ENCODE measurements around the gene ANKRD52. TPM values are rescaled to one million over a fixed set of nuclear protein-coding genes. Genes with fewer than 3 reads are reported as not detected.

ANKRD52 gene
- total RNA-seq, 2 experiments from 2014 or later, result 23.9 to 30.8 TPM

DNA sequence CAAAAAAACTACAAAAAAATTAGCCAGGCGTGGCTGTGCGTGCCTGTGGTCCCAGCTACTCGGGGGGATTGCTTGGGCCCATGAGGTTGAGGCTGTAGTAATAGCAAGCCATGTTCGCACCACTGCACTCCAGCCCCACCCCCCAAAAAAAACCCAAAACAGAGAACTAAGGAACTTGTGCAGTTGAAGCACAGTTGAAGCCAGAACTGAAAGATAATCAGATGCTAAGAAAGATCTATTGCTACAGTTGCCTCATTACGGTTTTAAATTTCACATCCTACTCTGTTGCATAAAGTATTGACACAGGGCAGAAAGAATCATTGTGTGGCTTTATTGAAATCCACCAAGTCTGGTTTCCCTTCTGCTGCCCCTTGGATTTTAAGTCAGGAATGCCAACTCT, 38.1 kb upstream of the ANKRD52 start:
- ATAC-seq (ENCODE audit: poor library complexity) (no peak), DNase-seq (no peak)
- H3K4me3 ChIP-seq (ENCODE audit: low read length), result no peak overlapping the region
- Mint-ChIP-seq H3K27me3 (no peaks in the 10 kb centered on the region), H3K36me3 (ENCODE audit: low read depth) (peaks cover 60% of the 10 kb centered on the region), H3K9me3 (no peaks in the 10 kb centered on the region), H3K27ac (peak overlapping the region; percentile 59), H3K4me3 (peak overlapping the region; percentile 30), H3K4me1 (ENCODE audit: low read depth) (peaks cover 75% of the 10 kb centered on the region)
- ChIA-PET CTCF (interaction anchor here (0.6 kb wide), 1 partner anchor 142 kb away, joined by 4 read pairs; no protein-coding TSS in a partner anchor), POLR2A (no interaction called here)
- TF ChIP-seq, protein P1, sequence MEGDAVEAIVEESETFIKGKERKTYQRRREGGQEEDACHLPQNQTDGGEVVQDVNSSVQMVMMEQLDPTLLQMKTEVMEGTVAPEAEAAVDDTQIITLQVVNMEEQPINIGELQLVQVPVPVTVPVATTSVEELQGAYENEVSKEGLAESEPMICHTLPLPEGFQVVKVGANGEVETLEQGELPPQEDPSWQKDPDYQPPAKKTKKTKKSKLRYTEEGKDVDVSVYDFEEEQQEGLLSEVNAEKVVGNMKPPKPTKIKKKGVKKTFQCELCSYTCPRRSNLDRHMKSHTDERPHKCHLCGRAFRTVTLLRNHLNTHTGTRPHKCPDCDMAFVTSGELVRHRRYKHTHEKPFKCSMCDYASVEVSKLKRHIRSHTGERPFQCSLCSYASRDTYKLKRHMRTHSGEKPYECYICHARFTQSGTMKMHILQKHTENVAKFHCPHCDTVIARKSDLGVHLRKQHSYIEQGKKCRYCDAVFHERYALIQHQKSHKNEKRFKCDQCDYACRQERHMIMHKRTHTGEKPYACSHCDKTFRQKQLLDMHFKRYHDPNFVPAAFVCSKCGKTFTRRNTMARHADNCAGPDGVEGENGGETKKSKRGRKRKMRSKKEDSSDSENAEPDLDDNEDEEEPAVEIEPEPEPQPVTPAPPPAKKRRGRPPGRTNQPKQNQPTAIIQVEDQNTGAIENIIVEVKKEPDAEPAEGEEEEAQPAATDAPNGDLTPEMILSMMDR (IDR thresholded peaks at IDR 0.05), result no peak
- peaks cover 60% of the 10 kb centered on the region for H3K4me1 ChIP-seq (ENCODE audit: insufficient read depth, low read length)
- H3K27ac ChIP-seq (ENCODE audit: low read depth in 1 of 2, low read length in 2 of 2), result no peak overlapping the region
- intact Hi-C loops (cut with DNase I, micrococcal nuclease), result no loop called here
- peaks cover 25% of the 10 kb centered on the region for H3K36me3 ChIP-seq (ENCODE audit: insufficient read depth, low read length)
- H3K9me3 ChIP-seq (ENCODE audit: control insufficient read depth in 1 of 2, insufficient read depth in 1 of 2, low read length in 2 of 2), result no peaks in the 10 kb centered on the region
- H3K27me3 ChIP-seq (ENCODE audit: control insufficient read depth in 1 of 2, insufficient read depth in 2 of 2, low read length in 2 of 2), result no peaks in the 10 kb centered on the region

GRCh38 chr12:56293795-56294194, 35.6 kb upstream of the ANKRD52 start:
- Mint-ChIP-seq H3K36me3 (ENCODE audit: low read depth) (peaks cover 61% of the 10 kb centered on the region), H3K27ac (no peak overlapping the region), H3K27me3 (no peaks in the 10 kb centered on the region), H3K9me3 (no peaks in the 10 kb centered on the region), H3K4me3 (no peak overlapping the region), H3K4me1 (ENCODE audit: low read depth) (peaks cover 59% of the 10 kb centered on the region)
- peaks cover 40% of the 10 kb centered on the region for H3K36me3 ChIP-seq (ENCODE audit: insufficient read depth, low read length)
- H3K4me1 ChIP-seq (ENCODE audit: insufficient read depth, low read length), result peaks cover 50% of the 10 kb centered on the region
- ATAC-seq (ENCODE audit: poor library complexity) (no peak), DNase-seq (no peak)
- intact Hi-C loops (cut with DNase I, micrococcal nuclease), result no loop called here
- H3K4me3 ChIP-seq (ENCODE audit: low read length), result no peak overlapping the region
- no peak overlapping the region for H3K27ac ChIP-seq (ENCODE audit: low read depth in 1 of 2, low read length in 2 of 2)
- no peaks in the 10 kb centered on the region for H3K9me3 ChIP-seq (ENCODE audit: control insufficient read depth in 1 of 2, insufficient read depth in 1 of 2, low read length in 2 of 2)
- ChIA-PET POLR2A (no interaction called here), CTCF (interaction anchor here (0.6 kb wide), 1 partner anchor 228 kb away, joined by 3 read pairs; no protein-coding TSS in a partner anchor)
- H3K27me3 ChIP-seq (ENCODE audit: control insufficient read depth in 1 of 2, insufficient read depth in 2 of 2, low read length in 2 of 2), result no peaks in the 10 kb centered on the region
- TF ChIP-seq, protein P1 (IDR thresholded peaks at IDR 0.05), result no peak

GRCh38 chr12:56288705-56289387, 30.7 kb upstream of the ANKRD52 start:
- Mint-ChIP-seq H3K4me3 (no peak overlapping the region), H3K9me3 (no peaks in the 10 kb centered on the region), H3K27ac (no peak overlapping the region), H3K27me3 (no peaks in the 10 kb centered on the region), H3K36me3 (ENCODE audit: low read depth) (peaks cover 55% of the 10 kb centered on the region), H3K4me1 (ENCODE audit: low read depth) (peaks cover 28% of the 10 kb centered on the region)
- POLR2A ChIA-PET, result interaction anchor here (1.4 kb wide), 1 partner anchor 66 kb away, joined by 3 read pairs; no protein-coding TSS in a partner anchor
- CTCF ChIA-PET, result interaction anchor here (1.0 kb wide), 1 partner anchor 10 kb away, joined by 3 read pairs; no protein-coding TSS in a partner anchor
- H3K9me3 ChIP-seq (ENCODE audit: control insufficient read depth in 1 of 2, insufficient read depth in 1 of 2, low read length in 2 of 2), result no peaks in the 10 kb centered on the region
- peaks cover 22% of the 10 kb centered on the region for H3K4me1 ChIP-seq (ENCODE audit: insufficient read depth, low read length)
- H3K4me3 ChIP-seq (ENCODE audit: low read length), result no peak overlapping the region
- H3K27ac ChIP-seq (ENCODE audit: low read depth in 1 of 2, low read length in 2 of 2), result no peak overlapping the region
- TF ChIP-seq, protein P1 (IDR thresholded peaks at IDR 0.05), result no peak
- DNase-seq, result no peak
- H3K27me3 ChIP-seq (ENCODE audit: control insufficient read depth in 1 of 2, insufficient read depth in 2 of 2, low read length in 2 of 2), result no peaks in the 10 kb centered on the region
- peaks cover 55% of the 10 kb centered on the region for H3K36me3 ChIP-seq (ENCODE audit: insufficient read depth, low read length)
- no peak for ATAC-seq (ENCODE audit: poor library complexity)
- intact Hi-C loops (cut with DNase I, micrococcal nuclease), result no loop called here
